SH-SY5Y (cell line): Measurements from ENCODE around the gene ZNF284.

Source experiments
- GATA2 ChIP-seq: IDR thresholded peaks from 2 replicates; pipeline ENCODE4 v1.6.1; 2011; ENCODE audit warnings: mild to moderate bottlenecking, low read depth, low read length
- GATA3 ChIP-seq: IDR thresholded peaks from 2 replicates; pipeline ENCODE4 v1.6.1; 2011; ENCODE audit warnings: low read depth, mild to moderate bottlenecking, low read length, moderate library complexity

DNA sequence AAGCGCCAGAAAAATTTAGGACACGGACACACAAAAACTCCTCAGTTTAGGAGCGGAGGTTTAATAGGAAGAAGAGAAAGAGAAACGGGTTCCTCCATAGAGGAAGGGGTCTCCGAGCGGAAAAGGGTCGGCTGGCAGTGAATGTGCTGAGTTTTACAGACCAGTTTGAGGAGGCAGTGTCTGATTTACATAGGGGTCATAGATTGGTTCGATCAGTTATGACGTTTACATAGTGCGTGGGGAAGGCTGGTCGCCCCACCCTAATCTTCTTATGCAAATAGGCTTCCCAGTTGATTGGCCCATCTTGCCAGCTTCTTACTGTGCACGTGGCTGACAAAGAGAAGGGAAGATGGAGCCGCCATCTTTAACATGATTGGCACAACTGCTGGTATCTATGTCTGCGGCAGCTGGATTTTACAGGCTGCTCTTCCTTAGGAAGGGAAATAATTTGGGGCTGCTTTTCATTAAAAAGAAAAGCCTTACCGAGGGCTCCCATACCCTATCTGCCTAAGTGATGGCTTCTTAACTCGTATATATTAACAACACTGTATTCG lies 40.0 kb downstream of the ZNF284 start:
- no peak for TF ChIP-seq GATA2
- no peak for TF ChIP-seq GATA3
